ENCODE measurements around the gene NRL. TPM values are rescaled to one million over a fixed set of nuclear protein-coding genes. Genes with fewer than 3 reads are reported as not detected.

Gene NRL
- total RNA-seq, 4 donors from 2014 or later: 1.8 to 3.3 (median 3.0) TPM

DNA sequence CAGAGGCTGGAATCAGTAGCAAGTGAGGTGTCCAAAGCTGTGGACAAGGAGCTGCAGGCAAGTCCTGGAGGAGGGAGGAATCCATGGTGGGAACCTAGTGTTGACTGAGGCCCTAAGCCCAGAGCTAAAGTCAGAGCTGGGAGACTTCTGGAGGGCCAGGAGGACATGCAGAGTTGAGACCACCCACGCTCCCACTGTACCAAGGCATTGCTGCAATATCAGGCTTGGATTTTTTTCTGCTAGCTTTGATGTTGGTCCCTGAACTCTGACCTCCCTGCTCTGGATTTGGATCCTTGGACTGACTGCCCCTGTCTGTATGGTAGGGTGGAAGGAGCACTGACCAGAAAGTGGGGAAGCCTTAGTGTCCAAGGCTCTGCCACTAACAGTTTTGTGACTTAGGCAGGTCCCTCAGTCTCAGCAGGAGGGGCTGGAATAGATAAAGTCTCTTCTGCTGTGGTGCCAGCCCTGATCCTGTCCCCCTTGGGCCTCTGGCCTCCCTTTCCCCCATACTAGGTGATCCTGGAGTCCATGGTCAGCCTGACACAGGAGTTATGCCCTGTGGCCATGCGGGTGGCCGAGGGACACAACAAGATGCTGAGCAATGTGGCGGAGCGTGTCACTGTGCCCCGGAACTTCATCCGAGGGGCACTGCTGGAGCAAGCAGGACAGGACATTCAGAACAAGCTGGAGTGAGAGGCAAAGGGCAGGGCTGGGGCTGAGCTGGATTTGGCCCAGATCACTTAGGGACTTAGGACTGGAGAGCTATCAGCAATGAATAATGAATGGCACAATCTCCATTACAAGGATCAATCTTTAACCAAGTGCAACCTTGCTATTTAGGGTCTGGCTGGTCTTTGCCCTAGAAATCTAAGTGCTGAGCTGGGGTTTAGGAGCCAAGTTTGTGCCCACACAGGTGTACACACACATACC lies 53.5 kb downstream of the NRL start:
- peaks cover 0 to 7% (median 0%) of the 10 kb centered on the region in 4 donors for H3K27me3 ChIP-seq
- DNase-seq (ENCODE audit: extremely low spot score): no peak
- H3K9me3 ChIP-seq: no peaks in the 10 kb centered on the region
- peaks cover 0 to 9% (median 4%) of the 10 kb centered on the region in 4 donors for H3K4me1 ChIP-seq
- 100% methylated on average over 4 of the region's 7 CpGs for WGBS
- no peak overlapping the region for H3K4me3 ChIP-seq
- H3K27ac ChIP-seq (replicated peaks in 1 of 4): no peak overlapping the region
- intact Hi-C loops (cut with DNase I): no loop called here
- TF ChIP-seq, protein P1, sequence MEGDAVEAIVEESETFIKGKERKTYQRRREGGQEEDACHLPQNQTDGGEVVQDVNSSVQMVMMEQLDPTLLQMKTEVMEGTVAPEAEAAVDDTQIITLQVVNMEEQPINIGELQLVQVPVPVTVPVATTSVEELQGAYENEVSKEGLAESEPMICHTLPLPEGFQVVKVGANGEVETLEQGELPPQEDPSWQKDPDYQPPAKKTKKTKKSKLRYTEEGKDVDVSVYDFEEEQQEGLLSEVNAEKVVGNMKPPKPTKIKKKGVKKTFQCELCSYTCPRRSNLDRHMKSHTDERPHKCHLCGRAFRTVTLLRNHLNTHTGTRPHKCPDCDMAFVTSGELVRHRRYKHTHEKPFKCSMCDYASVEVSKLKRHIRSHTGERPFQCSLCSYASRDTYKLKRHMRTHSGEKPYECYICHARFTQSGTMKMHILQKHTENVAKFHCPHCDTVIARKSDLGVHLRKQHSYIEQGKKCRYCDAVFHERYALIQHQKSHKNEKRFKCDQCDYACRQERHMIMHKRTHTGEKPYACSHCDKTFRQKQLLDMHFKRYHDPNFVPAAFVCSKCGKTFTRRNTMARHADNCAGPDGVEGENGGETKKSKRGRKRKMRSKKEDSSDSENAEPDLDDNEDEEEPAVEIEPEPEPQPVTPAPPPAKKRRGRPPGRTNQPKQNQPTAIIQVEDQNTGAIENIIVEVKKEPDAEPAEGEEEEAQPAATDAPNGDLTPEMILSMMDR (IDR thresholded peaks at IDR 0.05): no peak
- TF ChIP-seq EP300 (IDR thresholded peaks at IDR 0.05) (no peak), POLR2AphosphoS5 (IDR thresholded peaks at IDR 0.05) (no peak), POLR2A (IDR thresholded peaks at IDR 0.05; ENCODE audit: low read depth) (no peak)
- no peaks in the 10 kb centered on the region for H3K36me3 ChIP-seq

DNA sequence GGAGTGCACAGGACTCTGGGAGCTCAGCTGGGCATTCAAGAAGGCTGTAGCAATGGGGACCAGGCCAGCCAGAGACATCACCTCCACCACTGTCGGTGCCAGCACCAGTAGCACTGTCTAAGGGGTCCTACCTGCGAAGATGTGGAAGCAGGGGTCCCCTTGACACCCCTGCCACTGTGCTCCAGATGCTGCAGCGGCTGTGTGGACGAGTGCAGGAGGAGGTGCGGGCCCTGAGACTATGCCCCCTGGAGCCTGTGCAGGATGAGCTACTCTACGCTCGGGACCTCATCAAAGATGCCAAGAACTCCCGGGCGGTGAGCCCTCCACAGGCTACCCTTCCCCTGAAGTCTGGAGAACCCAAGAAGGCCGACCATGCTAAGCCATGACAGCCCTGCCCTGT lies 54.3 kb downstream of the NRL start:
- WGBS: 89% methylated on average over 8 of the region's 10 CpGs
- Histone ChIP-seq H3K9me3 (no peaks in the 10 kb centered on the region), H3K27me3 (peaks cover 0 to 12% (median 0%) of the 10 kb centered on the region in 4 donors), H3K4me3 (no peak overlapping the region), H3K27ac (replicated peaks in 1 of 4) (no peak overlapping the region), H3K36me3 (no peaks in the 10 kb centered on the region), H3K4me1 (peaks cover 0 to 9% (median 4%) of the 10 kb centered on the region in 4 donors)
- intact Hi-C loops (cut with DNase I): no loop called here
- DNase-seq (ENCODE audit: extremely low spot score): no peak
- no peak for TF ChIP-seq EP300 (IDR thresholded peaks at IDR 0.05)
- TF ChIP-seq POLR2AphosphoS5 (IDR thresholded peaks at IDR 0.05): no peak
- TF ChIP-seq, protein P1 (IDR thresholded peaks at IDR 0.05): no peak
- no peak for TF ChIP-seq POLR2A (IDR thresholded peaks at IDR 0.05; ENCODE audit: low read depth)

DNA sequence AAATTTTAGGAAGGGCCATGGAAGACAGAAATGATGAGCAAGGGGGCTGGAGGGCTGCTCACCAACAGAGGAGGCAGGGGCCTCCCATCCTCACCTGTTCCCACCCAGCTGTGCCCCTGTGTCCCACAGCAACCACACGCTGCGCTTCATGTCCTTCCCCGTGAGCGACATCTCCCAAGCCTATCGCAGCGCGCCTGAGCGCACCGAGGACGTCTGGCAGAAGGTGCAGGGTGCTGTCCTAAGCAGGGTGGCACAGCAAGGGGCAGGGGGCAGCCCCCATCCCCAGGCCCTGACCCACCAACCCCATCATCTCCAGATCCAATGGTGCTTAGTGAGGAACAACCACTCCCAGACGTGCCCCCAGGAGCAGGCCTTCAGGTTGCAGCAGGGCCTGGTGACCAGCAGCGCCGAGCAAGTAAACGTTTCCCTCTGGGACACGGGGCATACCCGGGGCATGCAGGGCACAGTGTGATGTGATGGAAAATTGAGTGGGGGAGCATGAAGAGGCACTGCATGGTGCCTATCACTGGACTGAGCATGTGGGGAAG lies 54.8 kb downstream of the NRL start:
- Histone ChIP-seq H3K4me3 (no peak overlapping the region), H3K36me3 (no peaks in the 10 kb centered on the region), H3K27me3 (peaks cover 0 to 13% (median 0%) of the 10 kb centered on the region in 4 donors), H3K9me3 (no peaks in the 10 kb centered on the region), H3K4me1 (peaks cover 0 to 9% (median 4%) of the 10 kb centered on the region in 4 donors), H3K27ac (replicated peaks in 1 of 4) (no peak overlapping the region)
- intact Hi-C loops (cut with DNase I): loop anchor here (2.0 kb wide), 2 partner anchors 31 to 49 kb away; no protein-coding TSS in a partner anchor
- no peak for DNase-seq (ENCODE audit: extremely low spot score)
- no peak for TF ChIP-seq POLR2AphosphoS5 (IDR thresholded peaks at IDR 0.05)
- no peak for TF ChIP-seq POLR2A (IDR thresholded peaks at IDR 0.05; ENCODE audit: low read depth)
- TF ChIP-seq, protein P1 (IDR thresholded peaks at IDR 0.05): no peak
- no peak for TF ChIP-seq EP300 (IDR thresholded peaks at IDR 0.05)
- 79% methylated on average over 15 of the region's 16 CpGs for WGBS

DNA sequence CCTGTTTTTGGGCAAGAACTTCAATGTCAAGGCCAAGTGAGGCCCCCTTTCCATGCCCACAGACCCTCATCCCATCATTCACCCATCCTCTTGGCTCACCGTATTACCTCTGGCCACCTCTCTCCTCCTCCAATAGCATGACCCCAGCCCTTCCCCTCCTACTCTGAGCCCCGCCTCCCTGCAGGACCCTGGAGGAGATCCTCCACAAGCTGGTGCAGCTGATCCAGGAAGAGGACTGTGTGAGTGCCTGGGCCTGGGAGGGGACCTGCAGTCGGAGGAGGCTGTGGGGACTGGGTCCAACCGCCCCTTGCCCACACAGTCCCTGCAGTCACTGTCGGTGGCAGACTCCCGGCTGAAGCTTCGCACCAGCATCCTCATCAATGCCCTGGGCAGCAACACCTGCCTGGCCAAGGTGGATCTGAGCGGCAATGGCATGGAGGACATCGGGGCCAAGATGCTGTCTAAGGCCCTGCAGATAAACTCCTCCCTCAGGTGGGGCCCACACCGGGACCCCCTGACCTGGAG lies 55.7 kb downstream of the NRL start:
- no peak for DNase-seq (ENCODE audit: extremely low spot score)
- intact Hi-C loops (cut with DNase I): loop anchor here (2.0 kb wide), 2 partner anchors 32 to 50 kb away; no protein-coding TSS in a partner anchor
- H3K9me3 ChIP-seq: no peaks in the 10 kb centered on the region
- H3K4me1 ChIP-seq: peaks cover 0 to 9% (median 4%) of the 10 kb centered on the region in 4 donors
- TF ChIP-seq POLR2AphosphoS5 (IDR thresholded peaks at IDR 0.05): no peak
- 90% methylated on average over 10 of the region's 10 CpGs for WGBS
- peaks cover 0 to 16% (median 0%) of the 10 kb centered on the region in 4 donors for H3K27me3 ChIP-seq
- no peaks in the 10 kb centered on the region for H3K36me3 ChIP-seq
- H3K4me3 ChIP-seq: no peak overlapping the region
- H3K27ac ChIP-seq (replicated peaks in 1 of 4): no peak overlapping the region

All from esophagus muscularis mucosa (tissue), 4 donors.